GM12892 (cell line): ENCODE data around the gene AASS.

Experiments used
- POLR2A ChIP-seq: IDR thresholded peaks from 2 replicates; pipeline ENCODE4 v1.6.1; 2011; ENCODE audit warnings: low read depth, low read length, control low read depth
- POLR2AphosphoS5 ChIP-seq: IDR thresholded peaks from 2 replicates; pipeline ENCODE4 v1.6.1; 2011; ENCODE audit warnings: low read depth, low read length, control low read depth

GRCh38 chr7:122082160-122082559, 61.9 kb downstream of the AASS start:
- TF ChIP-seq POLR2A (no peak), POLR2AphosphoS5 (no peak)
